Type B pancreatic cell (in vitro differentiated cells): Measurements from ENCODE around the gene GABRR3. TPM values are rescaled to one million over a fixed set of nuclear protein-coding genes. Genes with fewer than 3 reads are reported as not detected.

Source experiments
- DNase-seq: peaks from one replicate; pipeline ENCODE4 v3.0.0; 2021; ENCODE audit warnings: mixed read lengths; ENCODE audit not compliant: unreplicated experiment; ENCODE audit errors: extremely low spot score
- H3K27ac Mint-ChIP-seq: 2 replicates; pipeline ENCODE4 v1.8.0; 2021; ENCODE audit warnings: mild to moderate bottlenecking, mixed read lengths
- H3K27me3 Mint-ChIP-seq: 2 replicates; pipeline ENCODE4 v1.8.0; 2021; ENCODE audit warnings: mixed read lengths
- H3K36me3 Mint-ChIP-seq: 2 replicates; pipeline ENCODE4 v1.8.0; 2021; ENCODE audit warnings: mixed read lengths
- H3K4me1 Mint-ChIP-seq: one replicate; pipeline ENCODE4 v1.8.0; 2021; ENCODE audit warnings: mixed read lengths; ENCODE audit not compliant: unreplicated experiment
- H3K4me3 Mint-ChIP-seq: 2 replicates; pipeline ENCODE4 v1.8.0; 2021; ENCODE audit warnings: mild to moderate bottlenecking, mixed read lengths
- H3K9me3 Mint-ChIP-seq: 2 replicates; pipeline ENCODE4 v1.8.0; 2021; ENCODE audit warnings: mixed read lengths
- total RNA-seq: library from RNA; stranded (reverse); gene quantifications from 2 replicates; pipeline ENCODE4 v1.2.1, GENCODE V29; 2021; ENCODE audit warnings: low replicate concordance
- TF ChIP-seq, protein P1 (sequence below): fragments of 200-600 bp; sonication (generic); conservative IDR thresholded peaks from 2 replicates; pipeline ENCODE4 v1.5.0; 2021; ENCODE audit warnings: antibody characterized with exemption, mild to moderate bottlenecking

Gene GABRR3
- total RNA-seq, 1 donor from 2014 or later = not detected

DNA sequence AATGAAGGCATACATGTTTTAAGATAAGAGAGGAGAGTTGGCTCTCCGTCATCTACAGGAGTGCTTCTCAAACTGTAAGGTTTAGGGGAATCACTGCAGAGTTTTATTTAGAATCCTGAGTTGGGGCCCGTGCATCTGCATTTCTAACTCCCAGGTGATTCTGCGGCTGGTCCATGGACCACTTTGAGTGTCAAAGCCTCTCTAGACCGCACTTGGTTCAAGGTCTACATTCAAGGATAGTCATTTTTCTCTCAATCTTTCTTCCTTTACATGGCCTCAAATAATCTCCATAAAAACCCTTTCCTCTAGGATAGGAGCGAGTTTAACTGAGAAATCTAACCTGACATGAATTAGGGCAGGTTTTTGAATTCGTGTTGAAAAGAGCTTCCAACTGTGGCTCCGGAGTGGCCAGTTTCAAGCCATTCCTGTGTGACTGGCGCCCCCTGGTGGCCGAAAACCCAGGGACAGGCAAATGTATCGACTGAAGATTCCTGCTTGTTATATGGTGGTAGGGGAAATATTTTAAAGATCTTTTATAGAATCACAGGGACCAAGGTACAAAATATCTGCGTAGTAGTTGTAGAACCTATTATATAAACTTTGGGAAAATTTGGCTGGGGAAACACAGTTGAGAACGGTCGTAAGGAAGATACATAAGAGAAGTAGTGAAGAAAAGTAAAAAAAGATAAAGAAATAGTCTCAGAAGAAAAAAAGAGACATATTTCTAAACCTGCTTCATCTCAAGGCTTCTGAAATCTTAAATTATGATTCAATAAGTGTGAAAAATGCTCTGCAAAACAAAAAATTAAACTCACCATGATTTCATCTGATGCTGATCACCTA, 11.9 kb downstream of the GABRR3 start:
- DNase-seq = peak; percentile 91
- Mint-ChIP-seq H3K27me3 (peaks cover 26% of the 10 kb centered on the region), H3K36me3 (no peaks in the 10 kb centered on the region), H3K9me3 (no peaks in the 10 kb centered on the region), H3K27ac (peak overlapping the region; percentile 7), H3K4me1 (peaks cover 17% of the 10 kb centered on the region), H3K4me3 (no peak overlapping the region)
- TF ChIP-seq, protein P1, sequence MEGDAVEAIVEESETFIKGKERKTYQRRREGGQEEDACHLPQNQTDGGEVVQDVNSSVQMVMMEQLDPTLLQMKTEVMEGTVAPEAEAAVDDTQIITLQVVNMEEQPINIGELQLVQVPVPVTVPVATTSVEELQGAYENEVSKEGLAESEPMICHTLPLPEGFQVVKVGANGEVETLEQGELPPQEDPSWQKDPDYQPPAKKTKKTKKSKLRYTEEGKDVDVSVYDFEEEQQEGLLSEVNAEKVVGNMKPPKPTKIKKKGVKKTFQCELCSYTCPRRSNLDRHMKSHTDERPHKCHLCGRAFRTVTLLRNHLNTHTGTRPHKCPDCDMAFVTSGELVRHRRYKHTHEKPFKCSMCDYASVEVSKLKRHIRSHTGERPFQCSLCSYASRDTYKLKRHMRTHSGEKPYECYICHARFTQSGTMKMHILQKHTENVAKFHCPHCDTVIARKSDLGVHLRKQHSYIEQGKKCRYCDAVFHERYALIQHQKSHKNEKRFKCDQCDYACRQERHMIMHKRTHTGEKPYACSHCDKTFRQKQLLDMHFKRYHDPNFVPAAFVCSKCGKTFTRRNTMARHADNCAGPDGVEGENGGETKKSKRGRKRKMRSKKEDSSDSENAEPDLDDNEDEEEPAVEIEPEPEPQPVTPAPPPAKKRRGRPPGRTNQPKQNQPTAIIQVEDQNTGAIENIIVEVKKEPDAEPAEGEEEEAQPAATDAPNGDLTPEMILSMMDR = peak; percentile 98

DNA sequence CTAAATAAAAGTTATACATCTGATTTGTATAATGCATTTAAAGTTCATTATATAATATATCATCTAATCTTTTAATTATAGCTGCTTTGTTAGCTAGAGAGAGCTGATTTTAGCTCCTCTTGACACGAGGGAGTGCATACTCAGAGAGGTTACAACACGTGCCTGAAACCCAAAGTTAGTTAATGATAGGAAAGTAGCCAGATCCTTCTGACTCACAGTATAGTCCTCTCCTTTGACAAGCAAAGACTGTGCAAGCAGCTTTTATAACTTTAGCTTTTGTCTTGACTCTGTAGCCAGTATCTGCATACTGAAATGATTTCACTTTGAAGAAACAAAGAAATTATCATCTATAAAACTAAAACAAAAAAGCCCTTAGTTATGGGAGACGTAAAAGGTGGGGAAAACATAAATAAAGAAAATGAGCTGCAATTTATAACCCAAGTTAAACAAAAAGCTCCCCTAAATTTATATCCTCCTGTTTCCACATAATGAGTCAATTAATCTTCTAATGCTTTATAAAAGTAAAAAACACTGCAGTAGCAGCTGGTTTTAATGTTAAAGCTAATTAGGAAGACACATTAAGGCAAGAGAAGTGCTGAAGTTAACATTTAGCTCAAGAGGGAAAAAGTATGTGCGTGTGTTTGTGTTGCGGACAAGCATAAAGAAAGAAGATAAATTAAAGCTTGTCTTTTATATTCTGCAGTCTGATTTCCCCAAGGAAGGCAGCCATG, 13.1 kb downstream of the GABRR3 start:
- H3K27me3 Mint-ChIP-seq = peaks cover 26% of the 10 kb centered on the region
- no peak overlapping the region for H3K27ac Mint-ChIP-seq
- H3K9me3 Mint-ChIP-seq = no peaks in the 10 kb centered on the region
- H3K4me1 Mint-ChIP-seq = peaks cover 16% of the 10 kb centered on the region
- H3K36me3 Mint-ChIP-seq = no peaks in the 10 kb centered on the region
- H3K4me3 Mint-ChIP-seq = no peak overlapping the region
- no peak for DNase-seq
- TF ChIP-seq, protein P1 = no peak

DNA sequence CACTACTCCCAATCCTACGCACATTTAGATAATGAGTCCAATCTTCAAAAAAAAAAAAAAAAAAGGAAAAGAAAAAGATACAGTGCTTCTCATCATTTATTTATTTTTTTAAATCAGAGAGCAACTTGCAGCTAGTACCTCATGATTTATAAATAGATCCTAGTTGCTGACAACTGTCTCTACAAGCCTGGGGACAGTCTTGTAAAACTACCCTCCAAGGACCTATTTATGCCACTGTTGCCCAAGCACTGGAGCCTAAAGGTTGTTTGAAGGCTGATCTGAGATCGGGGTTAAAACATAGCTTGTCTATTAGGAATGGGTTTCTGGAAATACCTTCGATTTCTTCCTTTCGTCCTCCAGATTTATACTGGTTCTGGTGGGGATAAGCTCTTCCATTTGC, 14.7 kb downstream of the GABRR3 start:
- H3K9me3 Mint-ChIP-seq = no peaks in the 10 kb centered on the region
- TF ChIP-seq, protein P1 = no peak
- H3K36me3 Mint-ChIP-seq = no peaks in the 10 kb centered on the region
- no peak overlapping the region for H3K27ac Mint-ChIP-seq
- DNase-seq = no peak
- H3K4me3 Mint-ChIP-seq = no peak overlapping the region
- peaks cover 22% of the 10 kb centered on the region for H3K27me3 Mint-ChIP-seq
- H3K4me1 Mint-ChIP-seq = peaks cover 12% of the 10 kb centered on the region

- DNase-seq = no peak
- TF ChIP-seq, protein P1 = no peak
- H3K4me1 Mint-ChIP-seq = peaks cover 17% of the 10 kb centered on the region
- no peak overlapping the region for H3K4me3 Mint-ChIP-seq
- H3K27ac Mint-ChIP-seq = no peak overlapping the region
- H3K36me3 Mint-ChIP-seq = no peaks in the 10 kb centered on the region
- H3K27me3 Mint-ChIP-seq = peaks cover 13% of the 10 kb centered on the region
- H3K9me3 Mint-ChIP-seq = no peaks in the 10 kb centered on the region
These were observed 16.8 kb downstream of the GABRR3 start for GRCh38 chr3:98018301-98018700.

DNA sequence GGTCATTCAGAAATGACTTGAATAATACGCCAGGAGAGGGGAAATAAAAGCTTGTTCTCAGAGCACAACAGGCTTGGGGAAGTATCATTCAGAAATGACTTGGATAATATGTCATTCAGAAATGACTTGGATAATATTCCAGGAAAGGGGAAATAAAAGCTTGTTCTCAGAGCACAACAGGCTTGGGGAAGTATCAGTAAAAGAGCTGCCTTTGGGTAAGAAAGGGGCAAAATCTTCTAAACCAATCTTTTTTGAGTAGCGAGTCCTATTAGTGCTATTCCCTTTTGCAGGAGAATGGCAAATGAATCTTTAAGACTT, 20.9 kb downstream of the GABRR3 start:
- H3K36me3 Mint-ChIP-seq = no peaks in the 10 kb centered on the region
- H3K27me3 Mint-ChIP-seq = peaks cover 3% of the 10 kb centered on the region
- TF ChIP-seq, protein P1 = no peak

More for the DNA sequence above, 20.9 kb downstream of the GABRR3 start:
- DNase-seq = no peak
- Mint-ChIP-seq H3K4me3 (no peak overlapping the region), H3K27ac (no peak overlapping the region), H3K9me3 (no peaks in the 10 kb centered on the region), H3K4me1 (peaks cover 5% of the 10 kb centered on the region)
